OCI-LY7 (cell line): ENCODE results near the gene GPR156.

Experiments
- EZH2phosphoT487 ChIP-seq: fragments of 200-600 bp; sonication (generic); IDR thresholded peaks from 2 replicates; pipeline ENCODE4 v1.6.1; 2018; ENCODE audit warnings: low read depth, borderline replicate concordance, mild to moderate bottlenecking, mixed run types, antibody characterized with exemption, low read length, moderate library complexity, mixed read lengths
- TF ChIP-seq, protein P1 (sequence below): fragments of 200-600 bp; sonication (generic); conservative IDR thresholded peaks from 2 replicates; pipeline ENCODE4 v1.5.1; 2014; ENCODE audit warnings: mild to moderate bottlenecking, antibody characterized with exemption, low read length, moderate library complexity, mixed read lengths

- TF ChIP-seq, protein P1, sequence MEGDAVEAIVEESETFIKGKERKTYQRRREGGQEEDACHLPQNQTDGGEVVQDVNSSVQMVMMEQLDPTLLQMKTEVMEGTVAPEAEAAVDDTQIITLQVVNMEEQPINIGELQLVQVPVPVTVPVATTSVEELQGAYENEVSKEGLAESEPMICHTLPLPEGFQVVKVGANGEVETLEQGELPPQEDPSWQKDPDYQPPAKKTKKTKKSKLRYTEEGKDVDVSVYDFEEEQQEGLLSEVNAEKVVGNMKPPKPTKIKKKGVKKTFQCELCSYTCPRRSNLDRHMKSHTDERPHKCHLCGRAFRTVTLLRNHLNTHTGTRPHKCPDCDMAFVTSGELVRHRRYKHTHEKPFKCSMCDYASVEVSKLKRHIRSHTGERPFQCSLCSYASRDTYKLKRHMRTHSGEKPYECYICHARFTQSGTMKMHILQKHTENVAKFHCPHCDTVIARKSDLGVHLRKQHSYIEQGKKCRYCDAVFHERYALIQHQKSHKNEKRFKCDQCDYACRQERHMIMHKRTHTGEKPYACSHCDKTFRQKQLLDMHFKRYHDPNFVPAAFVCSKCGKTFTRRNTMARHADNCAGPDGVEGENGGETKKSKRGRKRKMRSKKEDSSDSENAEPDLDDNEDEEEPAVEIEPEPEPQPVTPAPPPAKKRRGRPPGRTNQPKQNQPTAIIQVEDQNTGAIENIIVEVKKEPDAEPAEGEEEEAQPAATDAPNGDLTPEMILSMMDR = no peak
- TF ChIP-seq EZH2phosphoT487 = no peak
Observed at GRCh38 chr3:120173056-120173675, 111.9 kb downstream of the GPR156 start.
